ENCODE data around the gene COL18A1.
"Not testable (repeated sequence)": the region's sequence is repeated elsewhere in the genome, so short reads cannot be mapped to it uniquely, and the experiment has no call there.

Gene COL18A1

GRCh38 chr21:45502006-45502345, 97.0 kb downstream of the COL18A1 start:
- DNase-seq = peak in 1 of 42 donors; percentile 4
- intact Hi-C loops (cut with DNase I) = no loop called here

GRCh38 chr21:45502600-45502999, 97.6 kb downstream of the COL18A1 start:
- intact Hi-C loops (cut with DNase I) = no loop called here

GRCh38 chr21:45503226-45503625, 98.3 kb downstream of the COL18A1 start:
- intact Hi-C loops (cut with DNase I) = not testable (repeated sequence)

More at GRCh38 chr21:45502600-45502999, 97.6 kb downstream of the COL18A1 start:
- peak in 1 of 42 donors; percentile 3 for DNase-seq

GRCh38 chr21:45504021-45504515, 99.1 kb downstream of the COL18A1 start:
- DNase-seq = peak in 1 of 42 donors; percentile 3
- intact Hi-C loops (cut with DNase I) = no loop called here

More at GRCh38 chr21:45503226-45503625, 98.3 kb downstream of the COL18A1 start:
- not testable (repeated sequence) for DNase-seq

GRCh38 chr21:45504516-45505415, 99.8 kb downstream of the COL18A1 start:
- intact Hi-C loops (cut with DNase I) = no loop called here
- peak in 1 of 42 donors; percentile 3 for DNase-seq

GRCh38 chr21:45505416-45506021, 100.6 kb downstream of the COL18A1 start:
- intact Hi-C loops (cut with DNase I) = no loop called here
- peak in 1 of 42 donors; percentile 4 for DNase-seq

GRCh38 chr21:45506241-45506817, 101.4 kb downstream of the COL18A1 start:
- intact Hi-C loops (cut with DNase I) = no loop called here
- DNase-seq = peak in 1 of 42 donors; percentile 5

GRCh38 chr21:45506836-45507522, 102.0 kb downstream of the COL18A1 start:
- intact Hi-C loops (cut with DNase I) = no loop called here
- peak in 1 of 42 donors; percentile 2 for DNase-seq

- intact Hi-C loops (cut with DNase I) = no loop called here
- no peak for DNase-seq
These were observed 102.5 kb downstream of the COL18A1 start for GRCh38 chr21:45507523-45507875.

GRCh38 chr21:45507888-45508508, 103.0 kb downstream of the COL18A1 start:
- intact Hi-C loops (cut with DNase I) = no loop called here
- peak in 1 of 42 donors; percentile 4 for DNase-seq

GRCh38 chr21:45508607-45509565, 103.9 kb downstream of the COL18A1 start:
- intact Hi-C loops (cut with DNase I) = no loop called here
- DNase-seq = peak in 1 of 42 donors; percentile 5

GRCh38 chr21:45509566-45510465, 104.9 kb downstream of the COL18A1 start:
- intact Hi-C loops (cut with DNase I) = no loop called here
- DNase-seq = peak in 2 of 42 donors; percentile 4 to 6

- DNase-seq = peak in 2 of 42 donors; percentile 2 to 5
- intact Hi-C loops (cut with DNase I) = no loop called here
These were observed 105.5 kb downstream of the COL18A1 start for GRCh38 chr21:45510466-45510955.

- intact Hi-C loops (cut with DNase I) = no loop called here
- DNase-seq = peak in 1 of 42 donors; percentile 4
These were observed 106.0 kb downstream of the COL18A1 start for GRCh38 chr21:45511007-45511406.

- DNase-seq = peak in 2 of 42 donors; percentile 1 to 3
- intact Hi-C loops (cut with DNase I) = no loop called here
These were observed 106.9 kb downstream of the COL18A1 start for GRCh38 chr21:45511661-45512431.

- intact Hi-C loops (cut with DNase I) = no loop called here
- DNase-seq = no peak
These were observed 107.6 kb downstream of the COL18A1 start for GRCh38 chr21:45512626-45513002.

Measured in head of caudate nucleus (tissue), 42 donors.